Dedifferentiated amniotic fluid mesenchymal stem cell (primary cell): Measurements from ENCODE around the gene TEPSIN.
A peak's percentile ranks its signal among the peaks of the same experiment; 100 is the strongest.

Experiments used
- DNase-seq: peaks from one replicate; pipeline ENCODE4 v3.0.0-alpha.2; 2016; ENCODE audit errors: extremely low spot score

TEPSIN gene

GRCh38 chr17:81267390-81268067 lies 28.7 kb upstream of the TEPSIN start:
- DNase-seq = no peak

- DNase-seq = no peak
Observed at GRCh38 chr17:81265576-81265975, 26.7 kb upstream of the TEPSIN start.

- DNase-seq = no peak
Observed at GRCh38 chr17:81264640-81265039, 25.8 kb upstream of the TEPSIN start.

GRCh38 chr17:81263371-81264181 lies 24.7 kb upstream of the TEPSIN start:
- DNase-seq = no peak

GRCh38 chr17:81261582-81262336 lies 22.9 kb upstream of the TEPSIN start:
- DNase-seq = no peak

- DNase-seq = no peak
Observed at GRCh38 chr17:81261096-81261495, 22.2 kb upstream of the TEPSIN start.

GRCh38 chr17:81260641-81261040 lies 21.8 kb upstream of the TEPSIN start:
- no peak for DNase-seq

GRCh38 chr17:81260171-81260570 lies 21.3 kb upstream of the TEPSIN start:
- DNase-seq = no peak

- DNase-seq = no peak
Observed at GRCh38 chr17:81259058-81259605, 20.3 kb upstream of the TEPSIN start.

GRCh38 chr17:81258292-81258691 lies 19.4 kb upstream of the TEPSIN start:
- no peak for DNase-seq

- DNase-seq = no peak
Observed at GRCh38 chr17:81257533-81257932, 18.7 kb upstream of the TEPSIN start.

- no peak for DNase-seq
Observed at GRCh38 chr17:81256616-81257015, 17.8 kb upstream of the TEPSIN start.

- DNase-seq = peak; percentile 28
Observed at GRCh38 chr17:81254955-81255717, 16.3 kb upstream of the TEPSIN start.

- DNase-seq = peak; percentile 30
Observed at GRCh38 chr17:81253358-81254131, 14.7 kb upstream of the TEPSIN start.

GRCh38 chr17:81252987-81253329 lies 14.1 kb upstream of the TEPSIN start:
- no peak for DNase-seq

- DNase-seq = no peak
Observed at GRCh38 chr17:81252326-81252986, 13.6 kb upstream of the TEPSIN start.

GRCh38 chr17:81251709-81252301 lies 12.9 kb upstream of the TEPSIN start:
- no peak for DNase-seq

GRCh38 chr17:81251094-81251708 lies 12.3 kb upstream of the TEPSIN start:
- no peak for DNase-seq

- DNase-seq = no peak
Observed at GRCh38 chr17:81250286-81251093, 11.6 kb upstream of the TEPSIN start.
